GM12878 (cell line): ENCODE results near the gene DYNLT5. TPM values are rescaled to one million over a fixed set of nuclear protein-coding genes. Genes with fewer than 3 reads are reported as not detected.

Experiments used
- ATAC-seq: fragments of 200-7000 bp; cut with Tn5 transposase; 3 replicates; pipeline ENCODE4 v1.9.1; 2020; ENCODE audit warnings: mild to moderate bottlenecking, moderate library complexity
- BruUV-seq: library from RNA; stranded (reverse); fragments of 400-500 nt; replicated peaks from 2 replicates; lab custom pipeline; 2021; lab: Mats Ljungman, UMichigan
- CTCF ChIA-PET: fragments of 300-600 bp; sonication (Branson Sonifier 250); formaldehyde crosslinking; extraction: SDS; loops from one replicate; lab custom pipeline; 2021; ENCODE audit warnings: inconsistent platforms; lab: Yijun Ruan, JAX
- POLR2A ChIA-PET: fragments of 350-600 bp; formaldehyde crosslinking; extraction: SDS; loops from one replicate; lab custom pipeline; 2021; ENCODE audit warnings: inconsistent platforms; lab: Charles Lee
- RAD21 ChIA-PET: fragments of 300-600 bp; sonication (Branson Sonifier 250); formaldehyde crosslinking; loops from one replicate; lab custom pipeline; 2023; ENCODE audit warnings: antibody characterized with exemption; ENCODE audit not compliant: unreplicated experiment; lab: Charles Lee
- SMC1A ChIA-PET: fragments of 300-600 bp; sonication (Branson Sonifier 250); formaldehyde crosslinking; loops from one replicate; lab custom pipeline; 2023; ENCODE audit not compliant: unreplicated experiment, uncharacterized antibody; lab: Charles Lee
- DNase-seq: peaks from one replicate; pipeline ENCODE4 v3.0.0-alpha.2; 2011; ENCODE audit warnings: low read depth, low spot score
- FAIRE-seq: peaks from 3 replicates; lab custom pipeline; 2011; peaks lifted over from hg19 to GRCh38; lab: Jason Lieb, UNC
- H2AFZ ChIP-seq: 2 replicates; pipeline ENCODE4 v1.6.0; 2011; ENCODE audit warnings: low read depth, low read length, control low read depth; ENCODE audit not compliant: control insufficient read depth
- H3K27ac ChIP-seq: 2 replicates; pipeline ENCODE4 v1.5.1; 2011; ENCODE audit warnings: control low read depth; ENCODE audit not compliant: control insufficient read depth, insufficient read depth
- H3K27me3 ChIP-seq, 2 experiments: replicated peaks in 1 of 2; 2 replicates each; pipeline versions ENCODE4 v1.6.0 to v1.6.1; 2011; ENCODE audit warnings: low read length in 1 of 2; ENCODE audit not compliant: control insufficient read depth in 2 of 2, insufficient read depth in 2 of 2
- H3K36me3 ChIP-seq, 2 experiments: 2 replicates each; pipeline ENCODE4 v1.5.1; 2011; ENCODE audit warnings: low read length in 1 of 2; ENCODE audit not compliant: control insufficient read depth in 2 of 2, insufficient read depth in 2 of 2
- H3K4me1 ChIP-seq: 2 replicates; pipeline ENCODE4 v1.6.1; 2011; ENCODE audit warnings: mild to moderate bottlenecking, low read length, moderate library complexity, mixed read lengths; ENCODE audit not compliant: control insufficient read depth, insufficient read depth
- H3K4me2 ChIP-seq: 2 replicates; pipeline ENCODE4 v1.6.0; 2011; ENCODE audit warnings: control low read depth; ENCODE audit not compliant: control insufficient read depth, insufficient read depth
- H3K4me3 ChIP-seq: fragments of 200-600 bp; sonication (generic); 2 replicates; pipeline ENCODE4 v1.5.1; 2016
- H3K79me2 ChIP-seq: 2 replicates; pipeline ENCODE4 v1.6.0; 2011; ENCODE audit warnings: low read length; ENCODE audit not compliant: control insufficient read depth, insufficient read depth
- H3K9ac ChIP-seq: 2 replicates; pipeline ENCODE4 v1.8.0; 2011; ENCODE audit warnings: low read length, control low read depth, mixed read lengths; ENCODE audit not compliant: control insufficient read depth, insufficient read depth
- H3K9me3 ChIP-seq: replicated peaks from 3 replicates; pipeline ENCODE4 v1.5.1; 2011; ENCODE audit warnings: mild to moderate bottlenecking, low read length; ENCODE audit not compliant: control insufficient read depth, insufficient read depth
- H4K20me1 ChIP-seq: 2 replicates; pipeline ENCODE4 v1.6.0; 2011; ENCODE audit not compliant: control insufficient read depth, insufficient read depth
- ATF2 ChIP-seq: IDR thresholded peaks from 2 replicates; pipeline ENCODE4 v1.6.1; 2012; ENCODE audit warnings: low read length, inconsistent platforms
- ATF7 ChIP-seq: fragments of 450-650 bp; IDR thresholded peaks from 2 replicates; pipeline ENCODE4 v1.6.1; 2016; ENCODE audit warnings: low read depth, mild to moderate bottlenecking
- BCL11A ChIP-seq: IDR thresholded peaks from 2 replicates; pipeline ENCODE4 v1.6.1; 2011; ENCODE audit warnings: low read depth, low read length
- CREM ChIP-seq: IDR thresholded peaks from 2 replicates; pipeline ENCODE4 v1.6.1; 2014; ENCODE audit warnings: antibody characterized with exemption, low read depth
- MXI1 ChIP-seq: fragments of 150-350 bp; IDR thresholded peaks from 2 replicates; pipeline ENCODE4 v1.6.1; 2011; ENCODE audit warnings: low read depth, mild to moderate bottlenecking, inconsistent platforms, low read length, improper control_type of control experiment
- NFYA ChIP-seq: IDR thresholded peaks from 2 replicates; pipeline ENCODE4 v1.6.1; 2011; ENCODE audit warnings: low read depth, mild to moderate bottlenecking, low read length, improper control_type of control experiment, borderline replicate concordance
- NFYB ChIP-seq: IDR thresholded peaks from 2 replicates; pipeline ENCODE4 v1.6.1; 2011; ENCODE audit warnings: low read depth, mild to moderate bottlenecking, low read length, improper control_type of control experiment, moderate library complexity; ENCODE audit not compliant: insufficient read depth
- PRDM15 ChIP-seq: fragments of 450-650 bp; formaldehyde crosslinking; IDR thresholded peaks from 2 replicates; pipeline ENCODE4 v1.4.0; 2020; ENCODE audit warnings: mild to moderate bottlenecking, moderate library complexity
- SP1 ChIP-seq: IDR thresholded peaks from one replicate; pipeline ENCODE4 v1.6.1; 2011; ENCODE audit warnings: low read depth, low read length
- TCF3 ChIP-seq: IDR thresholded peaks from 2 replicates; pipeline ENCODE4 v1.6.1; 2012; ENCODE audit warnings: low read depth, mild to moderate bottlenecking, low read length, borderline replicate concordance; ENCODE audit not compliant: insufficient read depth
- ZNF207 ChIP-seq: fragments of 450-650 bp; IDR thresholded peaks from 2 replicates; pipeline ENCODE4 v1.6.1; 2014; ENCODE audit warnings: antibody characterized with exemption, mild to moderate bottlenecking, borderline replicate concordance
- WGBS: methylation state at CpG from one replicate; pipeline ENCODE4 v1.1.6; 2016; ENCODE audit warnings: low lambda C conversion rate; ENCODE audit not compliant: insufficient replicate concordance, insufficient coverage; ENCODE audit errors: missing lambda C conversion rate; 5-methylcytosine and 5-hydroxymethylcytosine counted together
- in situ Hi-C: fragments of 300-500 bp; cut with MboI; formaldehyde crosslinking; loops from 9 replicates; pipeline ENCODE4 v1.14.3; 2018; ENCODE audit warnings: mixed read lengths
- intact Hi-C: fragments of 100-400 bp; cut with micrococcal nuclease; formaldehyde crosslinking; loops from one replicate; pipeline ENCODE4 v1.14.2; 2022; ENCODE audit not compliant: unreplicated experiment
- polyA plus RNA-seq, 11 experiments: library from polyadenylated mRNA; depleted of rRNA in 4 of 11; unstranded in 6 of 11; stranded (reverse) in 5 of 11; fragments of >200 nt; fragmentation: Nextera tagmentation in 4 of 11; fragmentation: Illumina TruSeq in 1 of 11; extraction: Ambion mirVana in 4 of 11; extraction: Trizol in 1 of 11; gene quantifications; 1 replicate in 1 of 11; 2 replicates in 10 of 11; pipeline versions ENCODE4 v1.2.1 to v1.2.3, GENCODE V29; 2011 to 2016; ENCODE audit warnings: inconsistent platforms in 2 of 11, missing spikeins in 2 of 11, low read depth in 1 of 11
- total RNA-seq, 4 experiments: library from RNA; depleted of rRNA in 3 of 4; stranded (reverse); fragments of >200 nt in 3 of 4; fragmentation: Illumina TruSeq in 1 of 4; extraction: Trizol in 1 of 4; gene quantifications; 2 replicates each; pipeline versions ENCODE4 v1.2.1 to v1.2.3, GENCODE V29; 2013 to 2021
- TF ChIP-seq, protein P1 (sequence below), 3 experiments: IDR thresholded peaks in 2 of 3; conservative IDR thresholded peaks in 1 of 3; 2 replicates each; pipeline ENCODE4 v1.5.1; 2011; ENCODE audit warnings: low read depth in 3 of 3, low read length in 3 of 3, mild to moderate bottlenecking in 3 of 3, control low read depth in 2 of 3, moderate library complexity in 2 of 3, inconsistent platforms in 1 of 3, mixed read lengths in 1 of 3; ENCODE audit not compliant: control insufficient read depth in 2 of 3, insufficient read depth in 1 of 3; ENCODE audit errors: extremely low read depth in 1 of 3
- TF ChIP-seq, protein P2 (sequence below): fragments of 450-650 bp; IDR thresholded peaks from 2 replicates; pipeline ENCODE4 v1.6.1; 2016; ENCODE audit warnings: mild to moderate bottlenecking

DYNLT5 gene
- total and polyA plus RNA-seq, 10 of the 15 experiments (the other 5 are each of a cell fraction or from before 2014, with no cell fraction given): not detected

DNA sequence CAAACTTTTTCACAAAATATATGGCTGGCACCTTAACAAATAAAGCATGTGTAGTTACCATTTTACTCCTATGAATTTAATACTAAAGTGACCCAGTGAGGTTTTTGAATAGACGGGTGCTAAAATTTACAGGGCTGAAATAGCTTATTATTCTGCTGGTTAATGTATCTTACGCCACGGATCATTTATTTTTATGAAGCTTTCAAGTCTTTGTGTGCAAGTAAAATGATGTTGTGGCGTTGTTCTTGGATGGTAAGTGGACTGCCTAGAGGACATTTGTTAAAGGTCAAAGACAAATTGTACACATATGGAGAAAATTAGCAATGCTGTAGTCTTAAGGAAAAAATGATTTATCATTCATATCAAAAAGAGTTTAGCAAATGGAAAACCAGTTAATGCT is 26.0 kb downstream of the DYNLT5 start:
- ChIA-PET CTCF (interaction anchor here (1.6 to 1.8 kb wide), 2 partner anchors 9 to 15 kb away, joined by 4 to 5 read pairs; no protein-coding TSS in a partner anchor), SMC1A (no interaction called here), RAD21 (no interaction called here), POLR2A (no interaction called here)
- no peak overlapping the region for H3K4me2 ChIP-seq
- H3K36me3 ChIP-seq: no peaks in the 10 kb centered on the region
- no peaks in the 10 kb centered on the region for H3K9me3 ChIP-seq
- H3K9ac ChIP-seq: no peak overlapping the region
- no TSS peak for BruUV-seq
- H3K27me3 ChIP-seq: no peaks in the 10 kb centered on the region
- no peak for FAIRE-seq
- no peak for ATAC-seq
- H4K20me1 ChIP-seq: no peaks in the 10 kb centered on the region
- DNase-seq: no peak
- in situ Hi-C loops: no loop called here
- no peaks in the 10 kb centered on the region for H3K79me2 ChIP-seq
- H3K27ac ChIP-seq: no peak overlapping the region
- intact Hi-C loops: no loop called here
- no peak overlapping the region for H2AFZ ChIP-seq
- H3K4me3 ChIP-seq: no peak overlapping the region
- H3K4me1 ChIP-seq: no peaks in the 10 kb centered on the region
- WGBS: 50% methylated on average over 4 of the region's 4 CpGs
- no peak for TF ChIP-seq MXI1
- TF ChIP-seq ZNF207: no peak
- no peak for TF ChIP-seq PRDM15 (CRISPR knock-in tag)
- no peak for TF ChIP-seq NFYB
- TF ChIP-seq ATF7: no peak
- no peak for TF ChIP-seq NFYA
- TF ChIP-seq CREM: no peak
- TF ChIP-seq TCF3: no peak
- TF ChIP-seq, protein P1, sequence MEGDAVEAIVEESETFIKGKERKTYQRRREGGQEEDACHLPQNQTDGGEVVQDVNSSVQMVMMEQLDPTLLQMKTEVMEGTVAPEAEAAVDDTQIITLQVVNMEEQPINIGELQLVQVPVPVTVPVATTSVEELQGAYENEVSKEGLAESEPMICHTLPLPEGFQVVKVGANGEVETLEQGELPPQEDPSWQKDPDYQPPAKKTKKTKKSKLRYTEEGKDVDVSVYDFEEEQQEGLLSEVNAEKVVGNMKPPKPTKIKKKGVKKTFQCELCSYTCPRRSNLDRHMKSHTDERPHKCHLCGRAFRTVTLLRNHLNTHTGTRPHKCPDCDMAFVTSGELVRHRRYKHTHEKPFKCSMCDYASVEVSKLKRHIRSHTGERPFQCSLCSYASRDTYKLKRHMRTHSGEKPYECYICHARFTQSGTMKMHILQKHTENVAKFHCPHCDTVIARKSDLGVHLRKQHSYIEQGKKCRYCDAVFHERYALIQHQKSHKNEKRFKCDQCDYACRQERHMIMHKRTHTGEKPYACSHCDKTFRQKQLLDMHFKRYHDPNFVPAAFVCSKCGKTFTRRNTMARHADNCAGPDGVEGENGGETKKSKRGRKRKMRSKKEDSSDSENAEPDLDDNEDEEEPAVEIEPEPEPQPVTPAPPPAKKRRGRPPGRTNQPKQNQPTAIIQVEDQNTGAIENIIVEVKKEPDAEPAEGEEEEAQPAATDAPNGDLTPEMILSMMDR (IDR thresholded peaks at IDR 0.05 in 2 of 3, conservative IDR thresholded peaks at IDR 0.05 in 1 of 3; ENCODE audit: control insufficient read depth in 2 of 3, extremely low read depth in 1 of 3, insufficient read depth in 1 of 3, low read depth in 3 of 3, low read length in 3 of 3): no peak
- TF ChIP-seq BCL11A: no peak
- TF ChIP-seq, protein P2, sequence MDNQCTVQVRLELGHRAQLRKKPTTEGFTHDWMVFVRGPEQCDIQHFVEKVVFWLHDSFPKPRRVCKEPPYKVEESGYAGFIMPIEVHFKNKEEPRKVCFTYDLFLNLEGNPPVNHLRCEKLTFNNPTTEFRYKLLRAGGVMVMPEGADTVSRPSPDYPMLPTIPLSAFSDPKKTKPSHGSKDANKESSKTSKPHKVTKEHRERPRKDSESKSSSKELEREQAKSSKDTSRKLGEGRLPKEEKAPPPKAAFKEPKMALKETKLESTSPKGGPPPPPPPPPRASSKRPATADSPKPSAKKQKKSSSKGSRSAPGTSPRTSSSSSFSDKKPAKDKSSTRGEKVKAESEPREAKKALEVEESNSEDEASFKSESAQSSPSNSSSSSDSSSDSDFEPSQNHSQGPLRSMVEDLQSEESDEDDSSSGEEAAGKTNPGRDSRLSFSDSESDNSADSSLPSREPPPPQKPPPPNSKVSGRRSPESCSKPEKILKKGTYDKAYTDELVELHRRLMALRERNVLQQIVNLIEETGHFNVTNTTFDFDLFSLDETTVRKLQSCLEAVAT: no peak
- TF ChIP-seq SP1: no peak
- no peak for TF ChIP-seq ATF2
